ENCODE data around the gene SFXN4. TPM values are rescaled to one million over a fixed set of nuclear protein-coding genes. Genes with fewer than 3 reads are reported as not detected.

SFXN4 gene
- total RNA-seq, 2 experiments from 2014 or later = 7.1 to 7.8 TPM

DNA sequence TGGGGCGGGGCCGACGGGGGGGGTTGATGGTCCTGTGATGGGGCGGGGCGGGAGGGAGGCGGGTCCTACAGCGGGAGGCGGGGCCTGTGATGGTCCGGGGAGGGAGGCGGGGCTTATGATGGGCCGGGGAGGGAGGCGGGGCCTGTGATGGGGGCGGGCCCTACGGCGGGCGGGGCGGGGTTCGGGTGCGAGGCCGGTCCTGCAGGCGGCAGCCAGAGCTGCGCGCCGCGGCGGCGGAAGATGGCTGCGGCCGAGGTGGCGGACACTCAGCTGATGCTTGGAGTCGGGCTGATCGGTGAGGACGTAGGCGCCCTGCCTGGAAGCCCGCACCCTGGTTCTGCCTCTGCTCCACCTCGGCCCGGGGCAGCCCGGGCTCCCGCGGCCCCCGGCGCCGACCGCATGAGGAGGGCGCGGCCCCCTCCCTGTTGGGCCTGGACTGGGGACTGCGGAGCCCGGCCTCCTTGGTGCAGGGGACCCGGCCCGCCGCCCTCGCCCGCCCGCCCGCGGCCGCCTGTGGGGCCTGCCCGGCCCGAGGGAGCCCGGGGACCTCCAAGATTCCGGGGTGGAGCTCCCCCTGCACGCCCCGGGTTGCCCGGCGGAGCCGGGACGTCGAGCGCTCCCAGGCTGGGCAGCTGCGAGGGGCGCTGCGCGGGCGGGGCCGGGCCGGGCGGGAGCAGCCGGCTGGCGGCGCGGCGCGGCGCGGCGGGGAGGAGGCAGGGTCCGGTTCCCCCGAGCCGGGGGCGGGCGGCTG lies 61.4 kb downstream of the SFXN4 start, which contains the start of gene DENND10:
Gene DENND10, plus strand, starts transcription at position 211 of the 751 bp plus-strand sequence. Its CDS starts 30 bp downstream, at position 241.
- no peaks in the 10 kb centered on the region for H3K9me3 ChIP-seq (ENCODE audit: control insufficient read depth in 1 of 2, insufficient read depth in 1 of 2, low read length in 2 of 2)
- Mint-ChIP-seq H3K36me3 (ENCODE audit: low read depth) (peaks cover 12% of the 10 kb centered on the region), H3K27me3 (no peaks in the 10 kb centered on the region), H3K9me3 (no peaks in the 10 kb centered on the region), H3K27ac (peak within 1 kb of the TSS; percentile 94), H3K4me3 (peak within 1 kb of the TSS; percentile 95), H3K4me1 (ENCODE audit: low read depth) (peaks cover 13% of the 10 kb centered on the region)
- peaks cover 9% of the 10 kb centered on the region for H3K36me3 ChIP-seq (ENCODE audit: insufficient read depth, low read length)
- ChIA-PET CTCF (interaction anchor here (0.6 to 1.4 kb wide), 6 partner anchors 10 to 401 kb away, joined by 3 to 4 read pairs (median 3); no protein-coding TSS in a partner anchor), POLR2A (interaction anchor here (0.5 to 4.8 kb wide), 18 partner anchors 10 to 768 kb away, joined by 3 to 58 read pairs (median 5); partner anchors contain the start of genes EIF3A, GRK5, MCMBP and RGS10)
- peak within 1 kb of the TSS; percentile 66 for H3K4me3 ChIP-seq (ENCODE audit: low read length)
- H3K27me3 ChIP-seq (ENCODE audit: control insufficient read depth in 1 of 2, insufficient read depth in 2 of 2, low read length in 2 of 2) = no peaks in the 10 kb centered on the region
- DNase-seq (peak; percentile 51 to 90 (median 71)), ATAC-seq (ENCODE audit: poor library complexity) (peak; percentile 77)
- intact Hi-C loops (cut with DNase I, micrococcal nuclease) = loop anchor here in 1 of 2 experiments (1.0 to 10.0 kb wide), 3 partner anchors 24 to 621 kb away; partner anchors contain the start of genes EIF3A, INPP5F and SFXN4
- peak within 1 kb of the TSS in 1 of 2 donors; percentile 40 for H3K27ac ChIP-seq (ENCODE audit: low read depth in 1 of 2, low read length in 2 of 2)
- H3K4me1 ChIP-seq (ENCODE audit: insufficient read depth, low read length) = peaks cover 26% of the 10 kb centered on the region
- TF ChIP-seq CTCF (IDR thresholded peaks at IDR 0.05) = no peak

DNA sequence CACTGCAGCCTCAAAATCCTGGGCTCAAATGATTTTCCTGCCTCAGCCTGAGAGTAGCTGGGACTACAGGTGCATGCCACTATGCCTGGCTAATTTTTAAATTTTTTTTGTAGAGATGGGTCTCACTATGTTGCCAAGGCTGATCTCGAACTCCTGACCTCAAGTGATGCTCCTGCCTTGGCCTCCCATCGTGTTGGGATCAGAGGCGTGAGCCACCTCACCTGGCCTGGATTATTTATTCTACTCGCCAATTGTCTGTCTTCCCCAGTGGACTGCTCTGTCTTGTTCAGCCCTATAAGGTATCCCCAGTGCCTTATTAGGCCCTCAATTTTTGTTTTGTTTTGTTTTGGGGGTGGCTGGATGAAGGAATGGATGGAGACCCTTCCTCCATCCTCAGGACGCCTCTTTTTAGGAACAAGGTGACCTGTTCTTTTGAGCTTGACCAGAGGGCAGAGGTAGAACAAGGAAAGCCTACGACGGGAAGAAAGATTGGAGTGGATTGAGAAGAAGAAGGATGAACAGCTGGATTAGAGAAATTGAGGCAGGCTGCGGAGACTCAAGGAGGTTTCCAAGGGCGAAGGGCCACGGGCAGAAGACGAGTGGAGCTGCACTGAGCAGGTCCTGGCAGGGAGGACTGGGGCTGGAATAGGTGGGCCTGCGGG lies 62.1 kb downstream of the SFXN4 start:
- Mint-ChIP-seq H3K4me3 (peak overlapping the region; percentile 95), H3K9me3 (no peaks in the 10 kb centered on the region), H3K36me3 (ENCODE audit: low read depth) (peaks cover 11% of the 10 kb centered on the region), H3K27ac (peak overlapping the region; percentile 94), H3K27me3 (no peaks in the 10 kb centered on the region), H3K4me1 (ENCODE audit: low read depth) (peaks cover 13% of the 10 kb centered on the region)
- Histone ChIP-seq H3K27ac (ENCODE audit: low read depth in 1 of 2, low read length in 2 of 2) (peak overlapping the region in 1 of 2 donors; percentile 40), H3K27me3 (ENCODE audit: control insufficient read depth in 1 of 2, insufficient read depth in 2 of 2, low read length in 2 of 2) (no peaks in the 10 kb centered on the region), H3K4me1 (ENCODE audit: insufficient read depth, low read length) (peaks cover 26% of the 10 kb centered on the region), H3K4me3 (ENCODE audit: low read length) (no peak overlapping the region), H3K9me3 (ENCODE audit: control insufficient read depth in 1 of 2, insufficient read depth in 1 of 2, low read length in 2 of 2) (no peaks in the 10 kb centered on the region), H3K36me3 (ENCODE audit: insufficient read depth, low read length) (peaks cover 5% of the 10 kb centered on the region)
- intact Hi-C loops (cut with DNase I, micrococcal nuclease) = loop anchor here in 1 of 2 experiments (10.0 kb wide), 1 partner anchor 621 kb away; the partner anchor contains the start of gene INPP5F
- TF ChIP-seq CTCF (IDR thresholded peaks at IDR 0.05) = no peak
- no peak for ATAC-seq (ENCODE audit: poor library complexity)
- DNase-seq = peak in 1 of 14 experiments; percentile 45
- POLR2A ChIA-PET = interaction anchor here (0.7 to 4.8 kb wide), 13 partner anchors 10 to 769 kb away, joined by 3 to 58 read pairs (median 6); partner anchors contain the start of genes EIF3A, GRK5, MCMBP and RGS10
- CTCF ChIA-PET = interaction anchor here (1.1 to 1.4 kb wide), 4 partner anchors 9 to 72 kb away, joined by 3 to 4 read pairs (median 4); no protein-coding TSS in a partner anchor

Measured in CD4-positive, alpha-beta T cell (primary cell).